ENCODE data around the gene CEND1.

- TF ChIP-seq GATA3 (IDR thresholded peaks at IDR 0.05; ENCODE audit: low read depth, low read length) (no peak), GATA2 (IDR thresholded peaks at IDR 0.05; ENCODE audit: low read depth, low read length) (no peak)
Measured at GRCh38 chr11:831118-831864, 41.4 kb upstream of the CEND1 start.

Data from SH-SY5Y (cell line).